ENCODE measurements around the gene MPND. TPM values are rescaled to one million over a fixed set of nuclear protein-coding genes. Genes with fewer than 3 reads are reported as not detected.

Gene MPND
- total and polyA plus RNA-seq, 2 of the 13 experiments (the other 11 are each of a cell fraction or from before 2014, with no cell fraction given): 10.8 to 15.8 TPM

DNA sequence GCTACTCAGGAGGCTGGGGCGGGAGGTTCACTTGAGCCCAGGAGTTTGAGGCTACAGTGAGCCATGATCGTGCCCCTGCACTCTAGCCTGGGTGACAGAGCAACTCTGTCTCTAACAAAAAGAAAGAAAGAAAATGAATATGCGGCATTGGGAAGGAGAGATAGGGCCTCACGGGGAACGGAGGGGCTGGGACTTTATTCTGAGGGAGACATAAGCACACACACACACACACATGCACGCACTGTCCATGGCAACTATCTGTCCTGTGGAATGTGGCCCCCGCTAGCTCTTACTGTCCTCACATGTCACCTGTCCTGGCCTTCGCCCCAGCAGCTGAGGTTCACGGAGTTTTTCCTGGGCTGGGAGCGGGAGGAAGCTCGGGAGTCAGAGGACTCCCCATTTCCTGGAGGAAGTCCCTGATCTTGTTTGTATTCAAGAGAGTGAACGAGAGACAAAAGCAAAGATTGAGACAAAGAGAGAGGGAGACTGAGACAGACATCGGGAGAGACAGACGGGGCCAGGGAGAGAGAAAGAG is 5.4 kb upstream of the MPND start:
- Histone ChIP-seq H3K27me3 (ENCODE audit: control insufficient read depth in 1 of 2, insufficient read depth in 2 of 2, low read length in 2 of 2) (no peaks in the 10 kb centered on the region; a peak in 1 of 5 replicates), H3K9ac (ENCODE audit: insufficient read depth, low read depth, low read length) (peak overlapping the region; percentile 84), H2AFZ (ENCODE audit: low read length) (peak overlapping the region; percentile 92), H3K27ac (ENCODE audit: extremely low read length, insufficient read depth, low read length) (peak overlapping the region; percentile 96), H3K4me3 (replicated peaks in 1 of 3; ENCODE audit: insufficient read depth in 1 of 3, low read depth in 2 of 3, low read length in 3 of 3) (peak overlapping the region; percentile 71 to 86 (median 86)), H3K79me2 (ENCODE audit: insufficient read depth, low read length) (no peaks in the 10 kb centered on the region), H3K4me2 (ENCODE audit: low read depth, low read length) (peak overlapping the region; percentile 96), H3K4me1 (ENCODE audit: insufficient read depth, low read length) (peaks cover 52% of the 10 kb centered on the region), H4K20me1 (ENCODE audit: insufficient read depth, low read length) (no peaks in the 10 kb centered on the region), H3K36me3 (replicated peaks in 1 of 2; ENCODE audit: control insufficient read depth in 1 of 2, insufficient read depth in 2 of 2, low read length in 2 of 2) (no peaks in the 10 kb centered on the region), H3K9me3 (ENCODE audit: low read length) (no peaks in the 10 kb centered on the region)
- FAIRE-seq: peak; percentile 77
- BruUV-seq (replicated peaks): TSS peak; percentile 78
- in situ Hi-C loops (cut with HindIII; ENCODE audit: extremely low pct_ligation_motif_present, low pct_unique_long_range_greater_than_20kb) (no loop called here), intact Hi-C loops (cut with micrococcal nuclease; ENCODE audit: unreplicated experiment) (no loop called here)
- peak; percentile 24 for ATAC-seq
- CTCF ChIA-PET (ENCODE audit: low intra/inter-chr PET ratio, low total read pairs): no interaction called here
- POLR2A ChIA-PET: interaction anchor here (0.6 to 3.1 kb wide), 9 partner anchors 10 to 71 kb away, joined by 3 to 16 read pairs (median 4); no protein-coding TSS in a partner anchor
- 7% methylated on average over 14 of the region's 14 CpGs for WGBS (ENCODE audit: low lambda C conversion rate)
- DNase-seq (ENCODE audit: low spot score): peak; percentile 76
- 0 out of 2 replicates have a peak, but pooled peaks have one; percentile 25 for TF ChIP-seq REPIN1 (CRISPR knock-in tag; IDR thresholded peaks at IDR 0.05; ENCODE audit: borderline replicate concordance, low read depth)
- no peak for TF ChIP-seq ZBTB3 (CRISPR knock-in tag; IDR thresholded peaks at IDR 0.05; ENCODE audit: borderline replicate concordance, low read depth)
- TF ChIP-seq MAZ (IDR thresholded peaks at IDR 0.05; ENCODE audit: borderline replicate concordance, low read depth, low read length): peak; percentile 90
- TF ChIP-seq MAZ (CRISPR knock-in tag; IDR thresholded peaks at IDR 0.05; ENCODE audit: low read depth): peak; percentile 65
- TF ChIP-seq, protein P1, sequence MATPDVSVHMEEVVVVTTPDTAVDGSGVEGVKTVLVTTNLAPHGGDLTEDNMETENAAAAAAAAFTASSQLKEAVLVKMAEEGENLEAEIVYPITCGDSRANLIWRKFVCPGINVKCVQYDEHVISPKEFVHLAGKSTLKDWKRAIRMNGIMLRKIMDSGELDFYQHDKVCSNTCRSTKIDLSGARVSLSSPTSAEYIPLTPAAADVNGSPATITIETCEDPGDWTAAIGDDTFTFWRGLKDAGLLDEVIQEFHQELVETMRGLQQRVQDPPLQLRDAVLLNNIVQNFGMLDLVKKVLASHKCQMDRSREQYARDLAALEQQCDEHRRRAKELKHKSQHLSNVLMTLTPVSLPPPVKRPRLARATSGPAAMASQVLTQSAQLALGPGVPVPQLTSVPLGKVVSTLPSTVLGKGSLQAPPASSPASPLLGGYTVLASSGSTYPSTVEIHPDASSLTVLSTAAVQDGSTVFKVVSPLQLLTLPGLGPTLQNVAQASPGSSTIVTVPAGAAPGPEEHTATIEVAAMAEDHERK (CRISPR knock-in tag; IDR thresholded peaks at IDR 0.05; ENCODE audit: low read depth): no peak
- TF ChIP-seq ZNF224 (CRISPR knock-in tag; IDR thresholded peaks at IDR 0.05): no peak
- 0 out of 2 replicates have a peak, but pooled peaks have one; percentile 22 for TF ChIP-seq HIVEP1 (CRISPR knock-in tag; IDR thresholded peaks at IDR 0.05)
- TF ChIP-seq GABPA (IDR thresholded peaks at IDR 0.05; ENCODE audit: low read depth, low read length): no peak
- TF ChIP-seq GABPA (CRISPR knock-in tag; IDR thresholded peaks at IDR 0.05; ENCODE audit: low read depth): 0 out of 2 replicates have a peak, but pooled peaks have one; percentile 13
- peak; percentile 37 for TF ChIP-seq NCOA2 (CRISPR knock-in tag; IDR thresholded peaks at IDR 0.05)
- TF ChIP-seq SPEN (CRISPR knock-in tag; IDR thresholded peaks at IDR 0.05; ENCODE audit: low read depth): peak; percentile 63; the same call in 1 of the 2 replicates
- peak; percentile 42; the same call in 1 of the 2 replicates for TF ChIP-seq ZNF792 (CRISPR knock-in tag; IDR thresholded peaks at IDR 0.05)
- peak; percentile 51; the same call in 1 of the 2 replicates for TF ChIP-seq HOXA3 (CRISPR knock-in tag; IDR thresholded peaks at IDR 0.05)
- TF ChIP-seq TOPORS (CRISPR knock-in tag; IDR thresholded peaks at IDR 0.05): no peak
- TF ChIP-seq ZNF556 (CRISPR knock-in tag; IDR thresholded peaks at IDR 0.05; ENCODE audit: borderline replicate concordance): 0 out of 2 replicates have a peak, but pooled peaks have one; percentile 19
- TF ChIP-seq BRD4 (CRISPR knock-in tag; IDR thresholded peaks at IDR 0.05): no peak; the same call in 1 of the 2 replicates
- no peak for TF ChIP-seq TBL1XR1 (IDR thresholded peaks at IDR 0.05; ENCODE audit: borderline replicate concordance, low read length, partially characterized antibody)
- TF ChIP-seq TAF1 (CRISPR knock-in tag; IDR thresholded peaks at IDR 0.05): peak; percentile 42; the same call in 1 of the 2 replicates
- no peak for TF ChIP-seq HOXA5 (CRISPR knock-in tag; IDR thresholded peaks at IDR 0.05)
- no peak for TF ChIP-seq NAIF1 (CRISPR knock-in tag; IDR thresholded peaks at IDR 0.05; ENCODE audit: borderline replicate concordance)
- no peak for TF ChIP-seq MAF1 (CRISPR knock-in tag; IDR thresholded peaks at IDR 0.05; ENCODE audit: borderline replicate concordance)
- TF ChIP-seq HMGA1 (CRISPR knock-in tag; conservative IDR thresholded peaks at IDR 0.05): no peak
- TF ChIP-seq ZSCAN31 (CRISPR knock-in tag; IDR thresholded peaks at IDR 0.05; ENCODE audit: low read depth): peak; percentile 57; the same call in 1 of the 2 replicates
- TF ChIP-seq SAP130 (CRISPR knock-in tag; IDR thresholded peaks at IDR 0.05; ENCODE audit: low read depth): peak; percentile 86
- no peak for TF ChIP-seq NFE2 (CRISPR knock-in tag; IDR thresholded peaks at IDR 0.05)

All from HepG2 (cell line).